Activated T-cell treated with anti-CD3 and anti-CD28 coated beads, Interleukin-2, amount 50 U/mL, for 24 hours (primary cell): ENCODE measurements around the gene HK3.

ENCODE experiments used
- DNase-seq: peaks from one replicate; pipeline ENCODE4 v3.0.0-alpha.2; 2020
- H3K27ac Mint-ChIP-seq: 2 replicates; pipeline ENCODE4 v1.8.0; 2020; ENCODE audit warnings: mild to moderate bottlenecking, mixed read lengths
- H3K27me3 Mint-ChIP-seq: 2 replicates; pipeline ENCODE4 v1.8.0; 2020; ENCODE audit warnings: mixed read lengths
- H3K36me3 Mint-ChIP-seq: 2 replicates; pipeline ENCODE4 v1.8.0; 2020; ENCODE audit warnings: low read depth, mixed read lengths
- H3K4me1 Mint-ChIP-seq: 2 replicates; pipeline ENCODE4 v1.8.0; 2020; ENCODE audit warnings: low read depth, mixed read lengths
- H3K4me3 Mint-ChIP-seq: 2 replicates; pipeline ENCODE4 v1.8.0; 2020; ENCODE audit warnings: mild to moderate bottlenecking, moderate library complexity, mixed read lengths
- H3K9me3 Mint-ChIP-seq: 2 replicates; pipeline ENCODE4 v1.8.0; 2020; ENCODE audit warnings: mixed read lengths

The HK3 gene

DNA sequence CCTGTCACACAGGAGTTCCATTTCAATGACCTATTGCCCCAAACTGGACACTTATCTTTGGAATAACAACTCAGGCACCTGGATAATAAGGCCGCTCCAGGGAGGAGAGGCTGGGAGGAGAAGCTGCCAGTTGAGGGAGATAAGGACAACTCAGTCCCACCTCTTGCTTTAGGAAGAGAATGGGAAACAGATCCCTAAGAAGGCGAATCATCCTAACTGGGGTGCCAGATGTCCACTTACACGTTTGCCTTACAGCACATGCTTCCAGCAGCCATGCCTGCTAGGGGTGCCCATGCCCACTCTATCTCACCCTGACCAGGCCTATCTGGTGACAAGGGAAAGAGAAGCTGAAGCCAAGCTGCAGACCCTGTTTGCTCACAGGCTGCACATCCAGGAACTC lies 6.5 kb downstream of the HK3 start:
- DNase-seq: peak; percentile 15
- Mint-ChIP-seq H3K9me3 (no peaks in the 10 kb centered on the region), H3K27ac (no peak overlapping the region), H3K27me3 (no peaks in the 10 kb centered on the region), H3K4me3 (no peak overlapping the region), H3K4me1 (peaks cover 6% of the 10 kb centered on the region), H3K36me3 (no peaks in the 10 kb centered on the region)

DNA sequence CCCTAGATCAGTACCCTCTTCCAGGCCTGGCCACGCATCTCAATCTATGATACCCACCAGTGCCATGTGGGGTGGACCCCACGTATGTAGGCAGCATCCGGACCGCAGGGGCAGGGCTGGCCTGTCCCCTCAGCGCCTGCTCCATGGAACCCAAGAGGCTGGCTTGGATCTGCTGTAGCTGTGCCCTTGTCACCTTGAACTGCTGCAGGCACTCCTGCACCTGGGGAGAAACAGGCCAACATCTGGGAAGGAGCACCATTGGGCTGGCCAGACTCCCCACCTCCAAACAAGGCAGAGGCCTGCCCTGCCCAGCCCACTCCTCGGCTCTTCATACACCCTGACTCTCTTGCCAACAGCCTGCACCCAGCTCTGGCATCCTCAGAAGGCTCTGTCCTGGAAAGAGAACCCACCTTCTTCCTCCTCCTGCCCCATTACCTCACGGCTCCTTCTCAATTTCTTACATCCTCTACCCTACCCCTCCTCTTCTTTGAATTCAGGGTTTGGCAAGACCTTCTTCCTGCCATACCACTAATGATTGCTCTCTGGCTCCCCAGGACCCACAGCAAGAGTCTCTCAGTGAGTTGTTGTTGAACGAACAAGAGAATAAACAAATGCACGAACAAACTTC lies 7.7 kb downstream of the HK3 start:
- peak; percentile 22 for DNase-seq
- Mint-ChIP-seq H3K4me3 (no peak overlapping the region), H3K9me3 (no peaks in the 10 kb centered on the region), H3K27ac (no peak overlapping the region), H3K27me3 (no peaks in the 10 kb centered on the region), H3K4me1 (peaks cover 1% of the 10 kb centered on the region), H3K36me3 (no peaks in the 10 kb centered on the region)

DNA sequence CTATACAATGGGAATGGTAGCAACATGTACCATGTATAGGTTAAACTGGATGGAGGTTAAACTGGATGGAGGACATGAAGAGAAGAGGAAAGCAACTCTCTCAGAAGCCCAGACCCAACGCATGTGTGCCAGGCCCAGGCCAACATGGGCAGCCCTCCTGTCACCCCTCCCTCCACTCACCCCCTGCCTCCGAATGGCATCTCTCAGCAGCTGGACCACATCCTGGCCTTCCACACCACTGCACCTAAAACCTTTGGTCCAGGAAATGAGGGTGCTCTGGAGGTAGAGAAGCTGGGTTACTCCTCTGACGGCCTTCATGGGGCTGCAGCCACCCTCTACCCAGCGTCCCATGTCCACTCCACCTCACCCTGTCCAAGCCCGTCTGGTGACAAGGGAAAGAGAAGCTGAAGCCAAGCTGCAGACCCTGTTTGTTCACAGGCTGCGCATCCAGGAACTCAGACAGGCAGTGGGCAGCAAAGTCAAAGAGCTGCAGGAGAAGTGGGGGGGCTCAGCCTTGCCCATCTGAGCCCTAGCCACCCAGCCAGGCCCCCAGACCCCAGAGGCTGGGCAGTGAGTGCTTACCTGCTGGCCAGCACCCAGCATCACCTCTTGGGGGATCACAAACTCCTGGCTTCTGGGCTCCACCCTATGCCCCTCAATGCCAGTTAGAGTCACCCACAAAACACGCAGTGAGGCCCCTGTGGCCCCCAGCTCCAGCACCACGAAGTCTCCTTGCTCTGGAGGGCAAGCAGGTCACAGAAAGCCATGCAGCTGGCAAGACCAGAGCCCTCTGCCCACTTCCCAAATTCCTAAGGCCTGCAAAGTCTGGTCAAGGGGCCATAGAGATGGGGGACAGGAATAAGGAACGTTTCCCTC lies 8.5 kb downstream of the HK3 start:
- DNase-seq: peak; percentile 17
- no peaks in the 10 kb centered on the region for H3K36me3 Mint-ChIP-seq
- no peak overlapping the region for H3K27ac Mint-ChIP-seq
- H3K9me3 Mint-ChIP-seq: no peaks in the 10 kb centered on the region
- H3K4me1 Mint-ChIP-seq: no peaks in the 10 kb centered on the region
- no peak overlapping the region for H3K4me3 Mint-ChIP-seq
- no peaks in the 10 kb centered on the region for H3K27me3 Mint-ChIP-seq

DNA sequence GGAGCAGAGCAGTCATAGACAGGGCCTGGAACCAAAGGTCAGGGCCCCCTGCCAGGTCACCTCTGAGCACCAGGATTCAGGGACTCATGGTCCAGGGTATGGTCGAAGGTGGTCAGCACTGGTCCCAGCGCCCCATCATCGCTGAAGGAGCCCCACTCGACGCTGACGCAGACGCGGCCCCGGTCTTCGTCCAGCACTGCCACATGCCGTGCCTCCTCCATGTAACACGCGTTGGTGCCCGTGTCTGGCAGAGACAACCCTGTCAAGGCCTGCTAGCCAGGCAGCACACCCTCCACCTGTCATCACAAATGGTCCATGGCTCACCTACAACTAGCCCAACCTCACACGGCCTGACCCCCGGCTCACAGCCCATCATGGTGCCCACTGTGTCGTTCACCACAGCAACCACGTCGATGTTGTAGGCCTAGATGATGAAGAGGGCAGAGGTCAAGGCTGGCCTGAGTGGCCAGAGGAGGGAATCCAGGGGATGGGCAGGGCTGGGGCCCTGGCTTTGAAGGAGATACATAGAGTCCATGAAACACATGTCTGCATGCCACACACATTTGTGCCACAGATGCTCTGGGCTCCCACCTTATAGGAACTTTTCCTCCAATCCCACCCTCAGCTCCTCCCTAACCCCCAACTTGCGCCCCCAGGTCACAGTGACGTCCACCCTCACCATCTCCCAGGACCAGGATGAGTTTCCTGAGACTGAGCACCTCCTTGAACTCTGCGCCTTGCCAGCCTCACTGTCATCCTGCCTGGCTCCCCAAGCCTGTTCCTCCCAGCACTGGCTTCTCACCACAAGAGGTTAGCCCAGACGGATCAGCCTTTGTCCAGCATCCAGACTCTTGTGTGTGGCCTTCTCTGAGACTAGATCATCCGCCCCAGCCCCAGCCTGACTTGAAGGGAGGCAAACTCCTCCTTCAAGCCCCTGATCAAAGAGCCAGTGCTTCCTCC lies 9.5 kb downstream of the HK3 start:
- Mint-ChIP-seq H3K27ac (no peak overlapping the region), H3K27me3 (no peaks in the 10 kb centered on the region), H3K9me3 (no peaks in the 10 kb centered on the region), H3K36me3 (no peaks in the 10 kb centered on the region), H3K4me3 (no peak overlapping the region), H3K4me1 (peaks cover 4% of the 10 kb centered on the region)
- peak; percentile 14 for DNase-seq

DNA sequence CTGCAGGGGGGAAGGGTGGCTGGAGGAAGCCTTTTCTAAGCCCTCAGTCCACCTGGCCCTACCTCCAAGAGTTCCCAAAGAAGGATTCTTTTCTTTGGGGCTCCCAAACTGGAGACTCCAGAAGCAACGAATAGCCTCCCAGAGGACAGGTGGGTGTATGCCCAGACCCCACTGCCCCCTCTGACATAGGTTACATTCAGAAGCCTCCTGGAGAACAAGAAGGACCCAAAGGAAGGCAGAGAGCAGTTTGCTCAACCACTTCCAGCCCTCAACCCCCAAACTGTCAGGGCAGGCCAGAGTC lies 10.3 kb downstream of the HK3 start:
- no peaks in the 10 kb centered on the region for H3K9me3 Mint-ChIP-seq
- H3K27me3 Mint-ChIP-seq: no peaks in the 10 kb centered on the region
- no peak overlapping the region for H3K27ac Mint-ChIP-seq
- H3K36me3 Mint-ChIP-seq: no peaks in the 10 kb centered on the region
- DNase-seq: no peak
- no peak overlapping the region for H3K4me3 Mint-ChIP-seq
- peaks cover 5% of the 10 kb centered on the region for H3K4me1 Mint-ChIP-seq

DNA sequence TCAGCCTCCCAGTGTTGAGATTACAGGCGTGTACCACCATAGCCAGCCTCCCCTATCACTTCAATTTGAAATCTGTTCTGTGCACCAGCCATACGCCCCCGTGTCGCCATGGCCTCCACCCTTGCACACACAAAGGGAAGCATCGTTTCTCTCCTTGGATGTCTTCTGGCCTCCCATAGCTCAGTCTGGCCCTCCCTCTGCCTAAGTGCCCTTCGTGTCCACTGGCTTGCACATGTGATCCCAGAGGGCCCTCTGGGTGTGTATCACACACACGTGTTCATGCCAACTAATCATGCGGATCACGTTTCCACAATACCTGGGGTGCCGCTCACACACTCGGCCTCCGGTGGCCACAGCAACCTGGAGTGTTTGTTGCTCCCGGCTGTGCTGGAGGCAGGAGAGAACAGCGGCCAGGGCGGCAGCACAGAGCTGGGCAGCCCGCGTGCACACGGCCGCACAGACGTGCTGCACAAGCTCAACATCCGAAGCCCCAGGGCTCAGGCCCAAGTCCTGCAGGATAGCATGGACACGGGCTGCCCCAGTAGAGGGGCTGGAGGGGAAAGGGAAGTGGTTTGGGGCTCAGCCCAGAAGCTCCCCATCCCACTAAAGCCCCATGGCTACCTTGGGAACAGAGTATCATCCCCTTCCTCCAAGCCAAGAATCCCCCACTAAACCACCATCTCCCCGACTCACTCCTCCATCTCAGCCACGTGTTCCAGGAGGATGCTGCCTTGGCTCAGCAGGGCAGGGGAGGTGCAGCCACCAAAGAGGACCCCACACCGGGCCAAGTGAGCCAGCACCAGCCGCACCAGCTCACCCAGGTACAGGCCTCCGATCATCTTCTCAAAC lies 10.9 kb downstream of the HK3 start:
- DNase-seq: no peak
- H3K27me3 Mint-ChIP-seq: no peaks in the 10 kb centered on the region
- H3K27ac Mint-ChIP-seq: no peak overlapping the region
- H3K9me3 Mint-ChIP-seq: no peaks in the 10 kb centered on the region
- no peaks in the 10 kb centered on the region for H3K36me3 Mint-ChIP-seq
- no peak overlapping the region for H3K4me3 Mint-ChIP-seq
- peaks cover 5% of the 10 kb centered on the region for H3K4me1 Mint-ChIP-seq

DNA sequence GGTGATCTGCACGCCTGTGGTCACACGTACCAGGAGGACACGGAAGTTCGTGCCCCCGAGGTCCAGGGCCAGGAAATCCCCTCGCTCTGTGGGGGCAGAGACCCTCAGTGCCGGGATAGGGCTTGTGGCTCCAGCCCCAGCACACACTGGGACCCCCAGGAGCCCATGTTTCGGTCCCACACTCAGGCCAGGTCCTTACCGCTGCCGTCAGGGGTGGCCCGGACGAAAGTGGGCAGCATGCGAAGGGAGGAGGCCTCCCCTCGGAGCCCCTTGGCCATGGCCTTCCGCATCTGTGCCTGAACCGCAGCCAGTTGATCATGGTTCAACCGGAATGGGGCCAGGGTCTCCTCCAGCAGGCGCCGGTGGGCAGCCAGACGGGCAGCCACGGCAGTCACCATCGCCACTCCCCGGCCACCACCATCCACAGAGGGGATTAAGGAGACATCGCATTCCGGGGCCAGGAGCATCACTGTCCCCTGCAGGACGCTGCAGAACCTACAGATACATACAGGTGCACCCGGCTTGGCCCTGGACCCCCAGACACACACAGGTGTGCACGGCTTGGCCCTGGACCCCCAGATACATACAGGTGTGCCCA lies 11.8 kb downstream of the HK3 start:
- Mint-ChIP-seq H3K4me1 (peaks cover 5% of the 10 kb centered on the region), H3K27me3 (no peaks in the 10 kb centered on the region), H3K9me3 (no peaks in the 10 kb centered on the region), H3K27ac (no peak overlapping the region), H3K36me3 (no peaks in the 10 kb centered on the region), H3K4me3 (no peak overlapping the region)
- DNase-seq: no peak

DNA sequence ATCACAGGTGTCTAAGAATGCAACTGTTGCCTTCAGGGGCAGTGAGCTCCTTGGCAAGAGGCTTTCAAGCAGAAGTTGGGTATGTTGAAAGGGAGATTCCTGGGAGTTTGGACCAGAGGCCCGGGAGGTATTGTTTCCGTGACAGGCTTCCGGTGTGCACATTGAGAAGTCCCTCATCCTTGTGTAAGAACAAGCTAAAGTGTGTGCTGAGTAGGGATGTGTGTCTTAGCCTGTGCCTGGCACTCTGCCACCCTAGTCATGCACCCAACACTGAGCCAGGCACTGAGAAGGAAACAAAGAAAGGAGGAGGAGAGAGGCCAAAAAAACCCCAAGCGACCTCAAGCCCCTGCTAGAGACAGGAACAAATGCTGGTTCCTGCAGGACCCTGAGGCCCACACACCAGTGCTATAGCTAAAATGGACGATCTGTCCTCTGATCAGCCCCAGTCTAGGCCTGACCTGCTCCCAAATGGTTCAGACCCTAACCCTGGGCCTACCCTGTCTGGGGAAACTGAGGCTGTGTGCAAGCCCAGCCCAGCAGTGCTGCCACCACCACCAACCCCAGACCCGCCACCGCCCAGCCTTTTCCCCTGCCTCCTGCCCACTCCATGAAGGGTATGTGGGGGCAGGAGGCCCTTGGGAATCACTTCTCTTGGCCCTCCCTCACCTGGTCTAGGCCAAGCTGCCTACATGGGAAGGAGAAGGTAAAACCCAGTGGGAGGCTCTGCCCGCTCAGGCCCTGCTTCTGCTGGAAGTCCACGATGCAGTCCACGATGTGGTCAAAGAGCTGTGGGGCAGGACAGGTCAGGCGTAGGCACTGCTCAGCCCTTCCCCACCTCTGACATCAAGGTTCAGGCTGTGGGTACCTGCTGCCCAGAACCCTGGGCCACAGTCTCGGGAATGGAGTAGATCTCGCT lies 12.6 kb downstream of the HK3 start:
- H3K9me3 Mint-ChIP-seq: no peaks in the 10 kb centered on the region
- no peak for DNase-seq
- H3K27me3 Mint-ChIP-seq: no peaks in the 10 kb centered on the region
- no peak overlapping the region for H3K4me3 Mint-ChIP-seq
- H3K27ac Mint-ChIP-seq: no peak overlapping the region
- H3K4me1 Mint-ChIP-seq: peaks cover 5% of the 10 kb centered on the region
- H3K36me3 Mint-ChIP-seq: no peaks in the 10 kb centered on the region

DNA sequence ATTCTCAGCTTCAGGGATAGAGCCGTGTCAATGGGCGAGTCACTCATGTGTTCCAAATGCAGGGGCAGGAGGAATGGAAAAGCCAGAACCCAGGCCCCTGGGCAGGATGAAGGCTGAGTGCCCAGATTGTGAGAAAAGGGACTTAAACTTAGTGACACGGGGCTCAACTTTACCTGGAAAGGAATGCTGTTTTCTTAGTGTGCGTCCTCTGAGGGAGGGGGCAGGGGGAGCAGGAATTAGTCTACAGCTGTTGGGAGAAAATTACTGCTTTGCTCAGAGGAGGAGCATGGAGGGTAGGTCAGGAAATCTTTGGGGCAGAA lies 14.6 kb downstream of the HK3 start:
- Mint-ChIP-seq H3K27me3 (peaks cover 2% of the 10 kb centered on the region), H3K4me3 (no peak overlapping the region), H3K36me3 (no peaks in the 10 kb centered on the region), H3K9me3 (no peaks in the 10 kb centered on the region), H3K27ac (no peak overlapping the region), H3K4me1 (peaks cover 5% of the 10 kb centered on the region)
- no peak for DNase-seq

DNA sequence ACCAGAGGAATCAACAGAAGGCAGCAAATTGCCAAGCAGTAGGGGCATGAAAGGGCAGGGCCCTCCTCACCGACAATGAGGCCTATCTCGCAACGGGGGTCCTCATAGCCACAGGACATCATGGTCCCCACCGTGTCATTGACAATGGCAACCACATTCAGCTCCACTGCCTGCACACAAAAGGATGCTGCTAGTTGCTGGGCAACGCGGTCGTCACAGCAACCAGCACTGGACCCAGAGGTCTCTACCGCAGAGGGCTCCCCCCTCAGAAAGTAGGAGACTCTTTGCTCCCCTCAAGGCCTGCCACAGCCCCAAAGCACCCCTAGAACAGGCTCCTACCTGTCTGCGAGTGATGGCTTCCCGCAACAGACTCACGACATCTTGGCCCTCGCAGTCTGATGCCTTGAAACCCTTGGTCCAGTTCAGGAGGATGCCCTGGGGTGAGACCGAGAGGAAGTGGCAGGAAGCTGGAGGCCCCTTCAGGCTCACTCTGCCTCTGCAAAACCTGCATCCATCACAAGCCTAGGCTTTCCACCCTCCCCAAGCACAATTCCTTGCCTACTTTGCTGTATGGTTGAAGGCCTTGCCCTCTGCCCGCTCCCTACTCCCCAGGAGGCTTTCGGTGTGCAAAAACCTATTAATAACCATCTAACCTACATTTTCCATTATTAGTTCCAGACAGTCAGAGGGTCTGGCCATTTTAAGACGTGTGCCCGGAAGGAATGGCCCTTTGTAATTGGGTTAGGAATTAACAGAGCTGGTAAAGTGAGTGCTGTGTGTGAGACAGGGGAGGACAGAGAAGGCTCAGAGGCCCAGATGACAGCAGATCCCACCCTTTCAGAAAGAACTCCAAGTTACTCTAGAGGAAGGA lies 15.2 kb downstream of the HK3 start:
- Mint-ChIP-seq H3K9me3 (no peaks in the 10 kb centered on the region), H3K27ac (no peak overlapping the region), H3K27me3 (peaks cover 5% of the 10 kb centered on the region), H3K36me3 (no peaks in the 10 kb centered on the region), H3K4me3 (no peak overlapping the region), H3K4me1 (peaks cover 5% of the 10 kb centered on the region)
- no peak for DNase-seq

DNA sequence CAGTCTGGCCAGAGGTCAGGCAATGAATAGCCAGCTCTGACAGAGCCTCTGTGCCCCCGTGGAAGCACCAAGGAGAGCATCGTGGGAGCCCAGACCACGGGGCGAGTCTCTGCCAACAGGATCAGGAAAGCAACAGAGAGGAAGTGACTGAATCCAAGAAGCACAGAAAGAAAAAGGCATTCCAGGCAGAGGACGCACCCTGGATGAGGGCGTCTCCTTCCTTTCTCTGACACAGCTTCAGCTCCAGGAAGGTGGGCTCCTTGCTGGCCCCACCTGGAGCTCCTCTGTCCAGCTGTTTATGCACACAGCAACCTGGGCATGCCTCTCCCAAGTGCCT lies 16.6 kb downstream of the HK3 start:
- Mint-ChIP-seq H3K4me1 (peaks cover 5% of the 10 kb centered on the region), H3K4me3 (no peak overlapping the region), H3K27ac (no peak overlapping the region), H3K27me3 (peaks cover 17% of the 10 kb centered on the region), H3K9me3 (no peaks in the 10 kb centered on the region), H3K36me3 (no peaks in the 10 kb centered on the region)
- no peak for DNase-seq

DNA sequence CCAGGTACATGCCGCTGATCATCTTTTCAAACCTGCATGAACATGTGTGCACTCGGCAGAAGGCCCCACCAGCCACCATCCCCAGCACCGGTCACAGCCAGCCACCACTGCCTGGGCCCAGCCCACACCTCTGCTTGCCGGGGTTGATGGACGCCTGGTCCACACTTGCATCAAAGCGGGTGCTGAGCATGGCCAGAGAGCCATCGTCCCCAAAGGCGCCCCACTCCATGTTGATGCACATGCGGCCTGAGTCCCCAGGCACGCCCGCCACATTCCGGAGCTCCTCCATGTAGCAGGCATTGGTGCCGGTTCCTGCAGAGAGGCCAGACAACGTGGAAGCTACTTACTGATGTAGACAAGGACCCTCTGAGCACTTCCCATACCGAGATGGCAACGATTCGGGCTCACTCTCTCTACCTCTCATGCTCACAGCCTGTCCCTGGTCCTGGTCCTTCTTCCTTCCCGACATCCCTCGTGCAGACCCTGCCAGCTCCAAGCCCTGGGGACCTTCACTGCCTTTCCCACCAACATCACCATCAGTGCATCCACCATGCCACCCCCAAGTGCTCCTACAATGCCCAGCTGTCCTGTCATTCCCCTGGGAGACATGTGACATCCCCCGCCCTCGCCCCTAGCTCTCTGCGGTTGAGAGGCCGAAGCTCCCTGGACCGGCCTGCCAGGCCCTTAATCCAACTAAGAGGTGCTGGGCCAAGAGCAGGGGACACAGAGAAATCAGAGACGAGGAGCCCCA lies 17.2 kb downstream of the HK3 start:
- peaks cover 5% of the 10 kb centered on the region for H3K4me1 Mint-ChIP-seq

More for the DNA sequence above, 17.2 kb downstream of the HK3 start:
- Mint-ChIP-seq H3K27me3 (peaks cover 22% of the 10 kb centered on the region), H3K27ac (no peak overlapping the region), H3K36me3 (no peaks in the 10 kb centered on the region), H3K9me3 (no peaks in the 10 kb centered on the region), H3K4me3 (no peak overlapping the region)
- DNase-seq: no peak
